Activated CD4-positive, CD25-positive, alpha-beta regulatory T cell treated with anti-CD3 and anti-CD28 coated beads, Interleukin-2, amount 50 U/mL, for 24 hours (primary cell): ENCODE measurements around the gene CD84.
"Not testable (repeated sequence)": the region's sequence is repeated elsewhere in the genome, so short reads cannot be mapped to it uniquely, and the experiment has no call there.

ENCODE experiments used
- ATAC-seq, 2 donors: fragments of 150-1000 bp; cut with Tn5 transposase; one replicate each; pipeline ENCODE4 v1.10.0; 2021; ENCODE audit warnings: mild to moderate bottlenecking in 1 of 2, moderate library complexity in 1 of 2

The CD84 gene

DNA sequence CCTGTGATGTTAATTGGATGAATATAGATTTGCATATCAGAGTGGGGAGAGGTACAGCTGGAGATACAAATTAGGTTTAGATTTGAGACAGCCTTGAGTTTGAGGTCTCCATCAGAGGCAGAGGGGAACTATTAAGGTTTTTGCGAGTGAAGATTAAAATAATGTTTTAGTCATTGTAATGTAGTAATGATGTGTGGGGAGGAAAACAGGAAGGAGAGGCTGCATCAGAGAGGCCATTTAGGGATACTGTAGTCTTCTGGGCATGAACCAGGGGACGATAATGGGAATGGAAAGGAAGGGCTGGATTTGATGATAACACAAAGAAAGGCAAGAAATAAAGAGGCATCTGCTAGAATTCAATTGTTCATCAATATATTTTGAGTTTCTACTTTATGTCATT lies 9.5 kb downstream of the CD84 start:
- ATAC-seq = no peak

DNA sequence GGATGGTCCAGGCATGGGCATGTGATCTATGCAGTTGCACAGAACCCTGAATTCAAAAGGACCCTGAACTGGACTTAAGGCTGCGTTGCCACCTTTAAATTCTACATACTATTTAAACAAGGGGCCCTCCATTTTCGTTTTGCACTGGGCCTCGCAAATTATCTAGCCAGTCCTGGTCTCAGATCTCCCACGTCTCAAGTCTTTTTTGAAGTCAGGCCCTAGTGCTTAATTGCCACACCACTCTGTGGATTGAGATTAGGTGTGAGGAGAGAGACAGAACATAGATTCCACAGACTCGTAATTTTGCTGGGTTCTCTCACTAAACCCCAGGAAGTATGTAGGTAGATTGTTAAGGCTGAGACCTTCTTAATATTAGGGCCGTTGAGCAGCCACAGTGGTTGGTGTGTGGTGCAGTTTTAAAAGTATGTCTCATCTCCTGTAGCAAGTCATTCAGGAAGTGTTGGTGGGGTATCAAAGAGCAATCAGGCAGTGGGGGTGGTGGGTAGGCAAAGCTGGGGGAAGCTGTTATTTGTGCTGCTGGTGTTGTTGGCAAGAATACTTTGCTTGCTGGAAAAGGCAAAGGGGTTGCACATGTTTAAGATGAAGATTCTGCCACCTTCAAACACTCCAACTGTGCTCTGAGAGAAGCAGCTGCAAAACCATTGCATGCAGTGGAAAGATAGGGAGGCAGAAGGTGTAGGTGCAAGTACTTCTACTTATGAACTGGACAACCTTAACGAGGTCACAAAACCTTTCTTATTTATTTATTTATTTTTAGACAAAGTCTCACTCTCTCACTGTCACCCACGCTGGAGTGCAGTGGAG lies 11.2 kb downstream of the CD84 start:
- ATAC-seq = peak; percentile 97 to 98

DNA sequence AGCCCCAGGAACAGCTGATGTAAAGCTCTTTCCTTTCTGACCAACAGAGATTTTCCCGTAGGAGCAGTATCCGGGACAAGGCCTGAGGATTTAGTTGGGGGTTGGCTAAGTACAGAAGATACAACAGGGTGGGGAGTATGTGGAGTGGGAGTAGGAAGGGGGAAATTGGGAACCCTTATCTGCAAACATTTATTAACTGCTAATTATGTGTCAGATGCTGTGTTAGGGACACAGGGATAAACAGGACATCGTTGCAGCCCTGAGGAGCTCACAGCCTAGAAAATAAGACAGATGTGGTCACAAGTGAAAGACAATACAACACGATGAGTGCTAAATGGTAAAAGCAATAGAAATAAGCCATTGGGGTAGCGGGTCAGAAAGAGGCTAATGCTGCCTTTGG lies 12.0 kb downstream of the CD84 start:
- ATAC-seq = no peak

DNA sequence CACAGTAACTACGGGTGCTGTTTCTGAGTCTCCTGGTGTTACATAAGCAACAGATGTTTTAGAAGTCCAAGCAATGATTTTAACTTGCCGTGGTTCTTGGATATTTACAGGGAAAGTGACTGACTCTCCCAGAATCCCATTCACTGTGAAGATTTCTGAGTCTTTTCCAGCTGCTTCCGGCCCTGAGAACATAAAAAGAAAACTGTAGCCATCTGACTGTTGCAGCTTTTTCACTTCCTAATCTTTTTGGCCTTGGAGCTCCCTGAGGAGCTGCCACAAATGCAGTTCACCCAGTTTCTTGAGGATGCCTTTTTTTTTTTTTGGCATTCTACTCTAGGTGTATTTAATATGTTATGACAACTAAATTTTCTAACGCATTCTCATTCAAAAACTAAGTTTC lies 13.7 kb downstream of the CD84 start:
- ATAC-seq = no peak

DNA sequence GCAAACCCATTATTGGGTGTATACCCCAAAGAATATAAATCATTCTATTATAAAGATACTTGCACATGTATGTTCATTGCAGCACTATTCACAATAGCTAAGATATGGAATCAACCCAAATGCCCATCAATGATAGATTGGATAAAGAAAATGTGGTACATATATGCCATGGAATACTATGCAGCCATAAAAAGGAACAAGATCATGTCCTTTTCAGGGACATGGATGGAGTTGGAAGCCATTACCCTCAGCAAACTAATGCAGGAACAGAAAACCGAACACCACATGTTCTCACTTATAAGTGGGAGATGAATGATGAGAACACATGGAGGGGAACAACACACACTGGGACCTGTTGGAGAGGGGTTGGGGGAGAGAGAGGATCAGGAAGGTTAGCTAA lies 16.1 kb downstream of the CD84 start:
- not testable (repeated sequence) for ATAC-seq

DNA sequence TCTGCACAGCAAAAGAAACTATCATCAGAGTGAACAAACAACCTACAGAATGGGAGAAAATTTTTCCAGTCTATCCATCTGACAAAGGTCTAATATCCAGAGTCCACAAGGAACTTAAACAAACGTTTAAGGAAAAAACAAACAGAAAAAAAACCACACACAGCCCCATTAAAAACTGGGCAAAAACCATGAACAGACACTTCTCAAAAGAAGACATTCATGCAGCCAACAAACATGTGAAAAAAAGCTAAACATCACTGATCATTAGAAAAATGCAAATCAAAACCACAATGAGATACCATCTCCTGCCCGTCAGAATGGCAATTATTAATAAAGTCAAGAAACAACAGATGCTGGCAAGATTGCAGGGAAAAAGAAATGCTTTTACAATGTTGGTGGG lies 16.6 kb downstream of the CD84 start:
- not testable (repeated sequence) for ATAC-seq

DNA sequence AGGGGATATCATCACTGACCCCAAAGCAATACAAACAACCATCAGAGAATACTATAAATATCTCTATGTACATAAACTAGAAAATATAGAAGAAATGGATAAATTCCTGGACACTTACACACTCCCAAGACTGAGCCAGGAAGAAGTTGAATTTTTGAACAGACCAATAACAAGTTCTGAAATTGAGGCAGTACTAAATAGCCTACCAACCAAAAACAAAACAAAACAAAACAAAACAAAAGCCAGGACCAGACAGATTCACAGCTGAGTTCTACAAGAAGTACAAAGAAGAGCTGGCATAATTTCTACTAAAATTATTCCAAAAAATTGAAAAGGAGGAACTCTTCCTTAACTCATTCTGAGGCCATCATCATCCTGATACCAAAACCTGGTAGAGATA lies 18.5 kb downstream of the CD84 start:
- no peak for ATAC-seq

DNA sequence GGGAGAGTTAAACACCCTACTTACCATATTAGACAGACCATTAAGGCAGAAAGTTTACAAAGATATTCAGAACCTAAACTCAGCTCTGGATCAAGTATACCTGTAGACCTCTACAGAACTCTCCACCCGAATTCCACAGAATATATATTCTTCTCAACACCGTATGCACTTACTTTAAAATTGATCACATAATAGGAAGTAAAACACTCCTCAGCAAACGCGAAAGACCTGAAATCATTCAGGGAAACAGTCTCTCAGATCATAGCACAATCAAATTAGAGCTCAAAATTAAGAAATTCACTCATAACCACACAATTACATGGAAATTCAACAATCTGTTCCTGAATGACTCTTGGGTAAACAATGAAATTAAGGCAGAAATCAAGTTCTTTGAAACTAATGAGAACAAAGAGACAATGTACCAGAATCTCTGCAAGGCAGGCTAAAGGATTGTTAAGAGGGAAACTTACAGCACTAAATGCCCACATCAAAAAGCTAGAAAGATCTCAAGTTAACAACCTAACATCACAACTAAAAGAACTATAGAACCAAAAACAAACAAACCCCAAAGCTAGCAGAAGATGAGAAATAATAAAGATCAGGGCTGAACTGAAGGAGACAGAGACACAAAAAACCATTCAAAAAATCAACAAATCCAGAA lies 19.1 kb downstream of the CD84 start:
- no peak for ATAC-seq

DNA sequence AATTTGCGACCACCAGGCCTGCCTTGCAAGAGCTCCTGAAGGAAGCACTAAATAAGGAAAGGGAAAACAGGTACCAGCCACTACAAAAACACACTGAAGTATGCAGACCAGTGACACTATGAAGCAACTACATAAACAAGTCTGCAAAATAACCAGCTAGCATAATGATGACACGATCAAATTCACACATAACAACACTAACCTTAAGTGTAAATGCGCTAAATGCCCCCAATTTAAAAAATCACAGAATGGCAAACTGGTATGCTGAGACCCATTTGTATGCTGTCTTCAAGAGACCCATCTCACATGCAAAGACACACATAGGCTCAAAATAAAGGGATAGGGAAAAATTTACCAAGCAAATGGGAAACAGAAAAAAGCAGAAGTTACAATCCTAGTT lies 19.9 kb downstream of the CD84 start:
- ATAC-seq = not testable (repeated sequence)

DNA sequence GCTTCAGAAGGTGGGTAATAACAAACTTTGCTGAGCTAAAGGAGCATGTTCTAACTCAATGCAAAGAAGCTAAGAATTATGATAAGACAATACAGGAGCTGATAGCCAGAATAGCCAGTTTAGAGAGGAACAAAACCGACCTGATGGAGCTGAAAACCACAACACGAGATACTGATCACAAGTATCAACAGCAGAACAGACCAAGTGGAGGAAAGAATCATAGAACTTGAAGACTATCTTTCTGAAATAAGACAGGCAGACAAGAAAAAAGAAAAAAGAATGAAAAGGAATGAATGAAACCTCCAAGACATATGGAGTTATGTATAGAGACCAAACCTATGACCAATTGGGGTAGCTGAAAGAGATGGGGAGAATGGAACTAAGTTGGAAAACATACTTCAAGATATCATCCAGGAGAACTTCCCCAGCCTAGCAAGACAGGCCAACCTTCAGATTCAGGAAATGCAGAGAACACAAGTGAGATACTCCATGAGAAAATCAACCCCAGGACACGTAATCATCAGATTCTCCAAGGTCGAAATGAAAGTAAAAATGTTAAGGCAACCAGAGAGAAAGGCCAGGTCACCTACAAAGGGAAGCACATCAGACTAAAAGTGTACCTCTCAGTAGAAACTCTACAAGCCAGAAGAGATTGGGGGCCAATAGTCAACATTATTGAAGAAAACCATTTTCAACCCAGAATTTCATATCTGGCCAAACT lies 20.5 kb downstream of the CD84 start:
- no peak for ATAC-seq

DNA sequence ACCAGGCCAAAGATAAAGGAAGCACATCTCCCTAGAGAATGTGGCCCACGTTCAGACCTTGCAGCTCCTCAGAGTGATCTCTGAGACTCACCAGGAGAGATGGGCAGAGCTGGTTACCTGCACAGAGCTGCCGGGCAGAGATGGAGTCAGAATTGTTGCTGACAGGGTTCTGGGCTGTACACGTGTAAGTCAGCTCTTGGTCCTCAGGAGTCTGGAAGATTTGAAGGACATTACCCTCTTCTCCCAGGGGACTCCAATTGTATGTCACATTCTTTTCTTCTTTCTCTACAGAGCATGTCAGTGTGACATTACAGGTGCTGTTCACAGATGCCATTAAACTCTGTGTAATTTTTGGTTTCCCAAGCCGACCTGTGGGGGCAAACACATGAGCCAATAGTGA lies 25.5 kb downstream of the CD84 start:
- ATAC-seq = no peak

DNA sequence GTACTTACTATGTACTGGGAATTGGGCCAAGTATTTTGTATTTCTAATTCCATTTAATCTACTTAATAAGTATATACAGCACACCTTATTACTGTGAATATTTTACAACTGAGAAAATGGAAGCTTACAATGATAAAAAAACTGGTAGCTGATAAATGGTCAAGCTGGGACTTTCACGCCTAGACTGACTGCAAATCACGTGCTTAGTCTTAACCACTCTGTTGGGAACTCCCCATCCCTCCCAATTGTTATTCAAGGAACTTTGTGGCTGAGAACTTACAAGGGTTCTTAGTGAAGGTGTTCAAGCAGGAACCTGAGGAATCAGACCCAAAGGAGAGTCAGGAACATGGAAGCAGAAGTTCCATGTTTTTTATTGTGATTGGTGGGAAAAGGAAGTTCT lies 26.9 kb downstream of the CD84 start:
- ATAC-seq = no peak

DNA sequence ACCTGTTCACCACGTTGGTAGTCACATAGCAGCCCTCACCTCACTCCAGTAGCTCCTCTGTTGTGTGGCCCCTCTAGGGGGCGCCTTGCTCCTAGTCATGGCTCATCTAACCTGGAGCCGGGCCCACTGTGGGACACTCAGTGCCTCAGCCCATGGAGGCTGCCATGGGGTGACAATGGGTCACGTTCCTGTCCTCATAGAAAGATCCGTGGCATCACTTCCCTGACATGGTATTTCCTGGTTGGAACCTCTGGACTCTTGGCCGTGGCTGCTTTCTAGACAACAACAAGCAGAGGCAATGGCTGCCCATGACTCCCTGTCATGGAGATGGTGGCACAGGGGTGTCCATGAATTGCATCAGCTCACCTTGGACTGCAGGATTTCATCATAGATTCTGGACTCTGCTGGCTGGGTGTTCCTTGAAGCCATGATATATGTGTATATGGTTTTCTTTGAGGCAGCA lies 28.7 kb downstream of the CD84 start:
- peak; percentile 44 to 48 for ATAC-seq

DNA sequence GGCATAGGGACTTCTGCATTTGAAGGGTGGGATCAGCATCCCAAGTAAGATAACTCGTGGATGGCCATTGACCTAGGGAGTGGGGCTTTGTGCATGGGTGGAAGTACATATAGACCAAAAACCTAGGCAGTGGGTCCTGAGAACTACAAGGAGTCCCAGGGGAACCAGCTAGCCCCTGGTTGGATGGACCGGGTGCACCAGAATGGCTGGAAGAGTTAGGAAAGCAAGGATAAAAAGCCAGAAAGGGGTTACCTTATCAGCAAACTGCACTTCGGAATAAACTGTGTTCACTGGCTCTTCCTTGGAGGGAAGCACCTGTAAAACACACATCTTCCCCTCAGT lies 29.7 kb downstream of the CD84 start:
- ATAC-seq = no peak

DNA sequence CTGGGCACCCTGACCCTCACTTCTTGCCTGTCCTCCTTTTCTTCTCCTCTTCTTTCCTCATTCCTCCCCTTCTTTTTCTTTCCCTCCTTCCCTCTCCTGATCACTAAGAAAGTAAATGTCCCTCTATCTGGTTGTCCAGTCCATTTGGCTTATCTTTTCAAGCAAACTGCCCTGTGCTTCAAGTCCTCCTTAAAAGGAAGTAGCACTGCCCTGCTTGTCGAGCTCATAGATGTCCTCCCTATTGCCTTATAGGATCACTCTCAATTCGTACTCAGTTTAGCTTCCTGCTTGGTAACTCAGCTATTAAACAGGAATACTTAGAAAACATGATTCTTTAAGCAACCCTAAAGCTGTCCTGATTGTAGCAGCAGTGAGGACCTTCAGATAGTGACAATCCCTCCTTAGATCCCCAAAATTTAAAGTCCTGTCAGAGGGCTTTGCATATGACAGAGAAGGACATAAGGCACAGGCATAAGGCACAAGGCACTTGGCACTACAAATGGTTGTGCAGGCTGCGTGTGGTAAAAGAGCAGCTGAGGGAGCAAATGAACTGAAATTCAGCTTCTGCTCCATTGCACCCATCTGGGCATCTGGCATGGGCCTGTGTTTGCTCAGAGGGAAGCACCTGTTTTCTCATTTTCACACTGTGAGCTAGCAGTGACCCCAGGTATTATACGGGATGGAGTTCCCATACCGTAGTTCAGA lies 30.2 kb downstream of the CD84 start:
- no peak for ATAC-seq

DNA sequence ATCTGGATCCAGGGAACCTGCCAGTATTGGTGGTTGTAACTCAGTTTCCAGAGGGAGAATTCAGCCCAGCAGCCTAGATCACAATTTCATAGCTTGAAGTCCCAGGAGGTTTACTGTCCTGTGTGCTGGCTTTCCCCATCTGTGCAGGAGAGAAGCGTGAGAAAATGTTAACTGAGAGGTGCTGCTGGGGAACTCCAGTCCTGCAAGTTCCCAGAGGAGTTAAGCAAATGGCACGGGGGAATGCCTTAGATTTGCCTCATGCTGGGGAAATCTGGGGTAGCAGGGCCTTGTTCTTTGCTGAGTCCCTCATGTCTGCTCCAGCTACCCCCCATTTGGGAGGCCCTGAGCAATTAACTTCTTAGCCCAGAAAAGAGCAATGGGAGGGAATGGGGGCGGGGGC lies 31.1 kb downstream of the CD84 start:
- no peak for ATAC-seq

DNA sequence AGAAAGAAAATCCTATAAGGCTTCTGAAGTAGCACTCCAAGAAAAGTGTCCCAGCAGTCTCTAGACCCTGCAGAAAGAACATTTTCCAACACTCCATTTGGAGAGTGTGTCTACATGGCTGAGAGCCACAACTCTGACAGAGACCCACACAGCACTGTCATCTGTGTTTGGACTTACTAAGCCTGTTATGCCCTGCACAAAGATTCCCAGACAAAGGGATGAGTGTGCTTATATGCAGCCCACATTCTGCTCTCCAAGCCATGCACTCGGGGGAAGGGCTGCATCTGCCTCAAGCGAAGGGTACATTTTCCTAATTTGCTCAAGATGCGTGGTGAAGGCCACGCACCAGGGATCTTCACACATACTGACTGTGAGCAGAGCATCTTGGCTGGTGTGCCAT lies 31.9 kb downstream of the CD84 start:
- ATAC-seq = no peak

DNA sequence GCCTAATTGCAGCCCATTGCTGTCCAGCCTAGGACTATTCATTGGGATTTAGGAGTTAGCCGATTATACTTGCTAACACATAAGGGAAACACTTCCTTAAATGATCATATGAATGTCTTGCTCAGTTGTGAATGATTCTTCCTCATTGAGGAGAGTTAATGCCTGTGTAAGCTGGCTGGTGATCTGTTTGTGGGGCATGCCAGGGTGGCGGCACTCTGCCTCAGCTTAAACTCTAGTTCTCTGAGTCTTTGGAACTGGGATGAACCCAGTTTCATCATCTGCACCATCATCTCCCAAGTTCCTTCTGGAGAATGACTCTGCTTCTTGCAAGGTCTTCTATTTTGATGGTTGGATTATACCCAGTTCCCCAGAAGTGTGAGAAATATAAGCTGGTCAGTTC lies 32.4 kb downstream of the CD84 start:
- no peak for ATAC-seq

DNA sequence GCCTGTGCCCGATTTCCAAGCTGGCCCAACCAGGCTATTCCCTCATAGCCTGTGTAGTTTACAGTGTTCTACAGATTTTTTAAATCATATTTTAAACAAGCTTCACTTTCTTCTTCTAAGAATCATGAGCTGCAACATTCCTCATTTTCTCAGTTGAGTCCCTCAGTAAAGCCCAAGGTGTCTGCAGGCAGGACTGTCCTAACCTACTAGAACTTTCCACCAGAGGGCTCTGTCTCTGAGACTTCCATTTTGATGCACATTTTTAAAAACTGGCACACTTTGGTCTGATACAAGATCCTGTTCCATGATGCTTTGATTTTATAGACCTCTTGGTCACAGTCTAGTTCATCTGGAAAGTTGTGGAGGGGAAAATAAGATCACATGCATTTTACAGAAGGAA lies 34.6 kb downstream of the CD84 start:
- ATAC-seq = peak; percentile 47 to 51

DNA sequence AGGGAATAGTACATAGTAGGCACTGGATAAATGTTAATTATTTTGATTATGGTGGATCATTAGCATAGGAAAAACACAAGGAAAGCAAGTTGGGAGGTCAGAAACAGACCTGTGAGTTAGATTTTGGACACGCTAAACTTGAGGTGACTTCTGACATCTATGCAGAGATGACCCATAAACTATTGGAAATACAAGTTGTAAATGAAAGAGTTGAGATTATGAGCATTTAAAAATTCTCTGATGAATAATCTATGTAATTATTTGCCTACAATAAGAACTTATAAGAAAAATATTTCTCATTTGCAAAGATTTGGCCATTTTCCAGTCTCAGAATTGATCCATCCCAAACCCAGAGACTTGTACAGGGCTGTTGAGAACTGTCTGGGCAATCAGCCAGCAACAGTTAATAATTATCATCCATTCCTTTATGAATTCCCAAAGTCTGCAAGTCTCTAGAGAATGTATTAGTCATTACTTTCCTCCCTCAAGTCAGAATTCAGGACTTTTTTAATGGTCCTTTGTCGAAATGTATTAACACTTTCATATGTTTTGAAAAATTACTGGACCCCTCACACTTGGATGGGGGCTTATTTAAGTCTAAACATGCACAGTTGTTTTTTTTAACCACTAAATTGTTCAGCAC lies 36.9 kb downstream of the CD84 start:
- ATAC-seq = no peak

DNA sequence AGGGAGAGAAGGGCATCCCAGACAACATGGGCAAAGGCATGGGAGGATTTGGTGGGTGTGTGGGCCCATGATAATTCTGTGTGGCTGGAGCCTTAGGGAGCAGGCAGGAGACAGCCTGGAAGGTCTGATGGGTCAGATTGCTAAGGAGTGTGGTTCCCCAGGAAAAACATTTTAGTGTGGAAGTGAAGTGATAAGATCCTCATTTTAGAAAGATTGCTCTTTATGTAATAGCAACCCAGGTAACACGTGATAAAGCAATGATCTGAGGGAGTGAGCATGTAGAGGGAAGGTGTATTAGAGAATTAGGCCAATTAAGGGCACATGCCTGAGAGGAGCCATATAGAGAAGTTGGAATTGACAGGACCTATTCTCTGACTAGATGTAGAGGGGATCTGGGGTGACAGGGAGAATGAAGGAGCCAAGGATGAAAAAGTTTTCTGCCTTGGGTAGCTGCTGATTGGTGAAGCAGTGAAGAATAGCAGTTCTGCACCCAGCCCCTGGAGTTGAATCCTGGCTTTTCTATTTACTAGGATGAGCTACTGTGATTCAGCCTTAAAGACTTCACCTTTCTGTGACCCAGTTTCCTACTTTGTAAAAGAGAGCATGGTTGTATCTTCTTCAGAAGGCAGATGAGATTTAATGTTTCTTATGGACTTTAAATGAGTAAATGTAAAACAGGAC lies 37.5 kb downstream of the CD84 start:
- no peak for ATAC-seq

DNA sequence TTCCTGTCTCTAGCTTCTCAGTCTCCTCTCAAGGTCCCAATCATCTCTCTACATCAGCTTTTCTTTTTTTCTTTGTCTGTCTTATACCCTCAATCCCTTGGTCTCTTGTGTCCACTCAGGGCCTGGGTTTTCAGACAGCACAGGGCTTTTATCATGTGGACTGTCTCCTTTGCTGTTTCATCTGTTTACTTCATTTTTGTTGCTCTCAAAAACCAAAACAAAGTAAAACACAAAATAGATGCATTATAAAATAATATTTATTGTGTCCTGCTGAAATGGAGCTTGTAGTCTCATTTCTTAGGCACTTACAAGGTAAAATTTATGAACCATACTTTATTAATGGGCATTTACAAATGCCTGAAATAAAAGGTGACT lies 38.5 kb downstream of the CD84 start:
- no peak for ATAC-seq
